Endothelial cell of umbilical vein (primary cell): ENCODE measurements around the gene MPDZ. TPM values are rescaled to one million over a fixed set of nuclear protein-coding genes. Genes with fewer than 3 reads are reported as not detected.

ENCODE experiments used
- BruUV-seq: library from RNA; stranded (reverse); fragments of 400-500 nt; replicated peaks from 2 replicates; lab custom pipeline; 2021; lab: Mats Ljungman, UMichigan
- CTCF ChIA-PET: fragments of 300-600, 350-600 bp; sonication (Branson Sonifier 250); formaldehyde crosslinking; loops from one replicate; lab custom pipeline; 2021; ENCODE audit warnings: antibody characterized with exemption, inconsistent platforms; lab: Charles Lee
- POLR2A ChIA-PET: fragments of 300-600, 350-600 bp; sonication (Branson Sonifier 250); formaldehyde crosslinking; loops from one replicate; lab custom pipeline; 2021; ENCODE audit warnings: antibody characterized with exemption, inconsistent platforms; lab: Charles Lee
- DNase-seq: peaks from one replicate; pipeline ENCODE4 v3.0.0-alpha.2; 2011; ENCODE audit warnings: low read depth, low spot score
- FAIRE-seq: peaks from 2 replicates; lab custom pipeline; 2011; peaks lifted over from hg19 to GRCh38; lab: Jason Lieb, UNC
- H2AFZ ChIP-seq: 2 replicates; pipeline ENCODE4 v1.6.0; 2012; ENCODE audit warnings: low read depth, low read length, control low read depth, inconsistent platforms
- H3K27ac ChIP-seq: 2 replicates; pipeline ENCODE4 v1.5.1; 2011; ENCODE audit warnings: low read depth, mild to moderate bottlenecking, control low read depth, low read length, moderate library complexity; ENCODE audit not compliant: insufficient read depth
- H3K27me3 ChIP-seq, 2 experiments: 2 replicates each; pipeline versions ENCODE4 v1.6.0 to v1.6.1; 2011; ENCODE audit warnings: low read length in 2 of 2, mixed read lengths in 1 of 2; ENCODE audit not compliant: control insufficient read depth in 2 of 2, insufficient read depth in 2 of 2
- H3K36me3 ChIP-seq, 2 experiments: 2 replicates in 1 of 2; 3 replicates in 1 of 2; pipeline ENCODE4 v1.5.1; 2011; ENCODE audit warnings: low read length in 2 of 2, mild to moderate bottlenecking in 1 of 2, moderate library complexity in 1 of 2; ENCODE audit not compliant: control insufficient read depth in 2 of 2, insufficient read depth in 2 of 2; ENCODE audit errors: extremely low read depth in 1 of 2
- H3K4me1 ChIP-seq: 3 replicates; pipeline ENCODE4 v1.5.1; 2011; ENCODE audit warnings: mild to moderate bottlenecking, low read length; ENCODE audit not compliant: control insufficient read depth, insufficient read depth; ENCODE audit errors: extremely low read depth
- H3K4me2 ChIP-seq: 2 replicates; pipeline ENCODE4 v1.6.1; 2011; ENCODE audit warnings: low read length, control low read depth, mixed read lengths; ENCODE audit not compliant: insufficient read depth
- H3K4me3 ChIP-seq, 3 experiments: fragments of 200-600 bp in 1 of 3; sonication (generic), shearing (Covaris generic) in 1 of 3; replicated peaks in 1 of 3; 2 replicates each; pipeline ENCODE4 v1.5.1; 2011 to 2016; ENCODE audit warnings: control low read depth in 3 of 3, low read length in 3 of 3, mild to moderate bottlenecking in 2 of 3, inconsistent platforms in 1 of 3, low read depth in 1 of 3, moderate library complexity in 1 of 3; ENCODE audit not compliant: insufficient read depth in 1 of 3
- H3K79me2 ChIP-seq: 2 replicates; pipeline ENCODE4 v1.6.0; 2012; ENCODE audit warnings: low read length, inconsistent platforms; ENCODE audit not compliant: control insufficient read depth, insufficient read depth
- H3K9ac ChIP-seq: replicated peaks from 2 replicates; pipeline ENCODE3; 2011; ENCODE audit warnings: low read length, control low read depth; ENCODE audit not compliant: insufficient read depth; ENCODE audit errors: extremely low read depth
- H3K9me1 ChIP-seq: replicated peaks from 3 replicates; pipeline ENCODE4 v1.6.0; 2011; ENCODE audit warnings: mild to moderate bottlenecking, low read length; ENCODE audit not compliant: control insufficient read depth, insufficient read depth; ENCODE audit errors: extremely low read depth
- H3K9me3 ChIP-seq: replicated peaks from 2 replicates; pipeline ENCODE4 v1.5.1; 2012; ENCODE audit warnings: low read length, inconsistent platforms; ENCODE audit not compliant: control insufficient read depth, insufficient read depth
- H4K20me1 ChIP-seq: replicated peaks from 2 replicates; pipeline ENCODE3; 2011; ENCODE audit warnings: mild to moderate bottlenecking, low read length; ENCODE audit not compliant: control insufficient read depth, insufficient read depth; ENCODE audit errors: extremely low read depth
- FOS ChIP-seq: IDR thresholded peaks from 2 replicates; pipeline ENCODE4 v1.6.1; 2011; ENCODE audit warnings: mild to moderate bottlenecking, low read length, moderate library complexity, borderline replicate concordance; ENCODE audit not compliant: insufficient read depth
- GATA2 ChIP-seq: IDR thresholded peaks from 2 replicates; pipeline ENCODE4 v1.7.0; 2011; ENCODE audit warnings: low read depth, mild to moderate bottlenecking, moderate library complexity, mixed read lengths, low read length; ENCODE audit not compliant: insufficient read length, insufficient read depth
- JUN ChIP-seq: IDR thresholded peaks from 2 replicates; pipeline ENCODE4 v1.6.1; 2011; ENCODE audit warnings: borderline replicate concordance, low read depth; ENCODE audit not compliant: insufficient read length, insufficient read depth
- MYC ChIP-seq: IDR thresholded peaks from one replicate; pipeline ENCODE4 v1.6.1; 2011; ENCODE audit warnings: mild to moderate bottlenecking, low read depth, low read length
- POLR2AphosphoS5 ChIP-seq: IDR thresholded peaks from 2 replicates; pipeline ENCODE4 v1.6.1; 2012; ENCODE audit warnings: low read depth, mild to moderate bottlenecking, control low read depth, low read length, moderate library complexity; ENCODE audit not compliant: insufficient read depth
- dilution Hi-C: fragments of 300-500 bp; cut with MboI; formaldehyde crosslinking; loops from one replicate; pipeline ENCODE4 v1.15.0; 2019; ENCODE audit warnings: low sequenced_read_pairs; ENCODE audit not compliant: extremely low pct_ligation_motif_present
- intact Hi-C: fragments of 100-400 bp; cut with micrococcal nuclease; formaldehyde crosslinking; loops from one replicate; pipeline ENCODE4 v1.10.0; 2022
- polyA plus RNA-seq, 4 experiments: library from polyadenylated mRNA; depleted of rRNA in 3 of 4; stranded (reverse) in 3 of 4; unstranded in 1 of 4; fragments of >200 nt; gene quantifications; 2 replicates each; pipeline versions ENCODE4 v1.2.1 to v1.2.3, GENCODE V29; 2011 to 2012; ENCODE audit warnings: missing spikeins in 1 of 4
- total RNA-seq: library from RNA; stranded (reverse); gene quantifications from 2 replicates; pipeline ENCODE4 v1.2.3, GENCODE V29; 2021
- TF ChIP-seq, protein P1 (sequence below): IDR thresholded peaks from 2 replicates; pipeline ENCODE4 v1.6.1; 2011; ENCODE audit not compliant: insufficient read depth, insufficient read length
- TF ChIP-seq, protein P2 (sequence below), 2 donors: IDR thresholded peaks; 1 replicate in 1 of 2; 2 replicates in 1 of 2; pipeline ENCODE4 v1.5.1; 2011; ENCODE audit warnings: low read length in 2 of 2, mild to moderate bottlenecking in 2 of 2, moderate library complexity in 2 of 2, control low read depth in 1 of 2, inconsistent platforms in 1 of 2, low read depth in 1 of 2; ENCODE audit not compliant: insufficient read depth in 1 of 2; ENCODE audit errors: extremely low read depth in 1 of 2

MPDZ gene
- total and polyA plus RNA-seq, 2 donors (not counting 3 experiments of a cell fraction or from before 2014, with no cell fraction given): 22.3 to 54.4 TPM

GRCh38 chr9:13318027-13318426 is 38.5 kb upstream of the MPDZ start:
- no peaks in the 10 kb centered on the region for H3K9me1 ChIP-seq
- CTCF ChIA-PET: no interaction called here
- H3K27ac ChIP-seq: no peak overlapping the region
- H3K27me3 ChIP-seq: no peaks in the 10 kb centered on the region
- no peak overlapping the region for H3K9ac ChIP-seq
- BruUV-seq: no TSS peak
- H4K20me1 ChIP-seq: no peaks in the 10 kb centered on the region
- H2AFZ ChIP-seq: no peak overlapping the region
- dilution Hi-C loops (no loop called here), intact Hi-C loops (no loop called here)
- TF ChIP-seq GATA2: no peak
- TF ChIP-seq, protein P1, sequence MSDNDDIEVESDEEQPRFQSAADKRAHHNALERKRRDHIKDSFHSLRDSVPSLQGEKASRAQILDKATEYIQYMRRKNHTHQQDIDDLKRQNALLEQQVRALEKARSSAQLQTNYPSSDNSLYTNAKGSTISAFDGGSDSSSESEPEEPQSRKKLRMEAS: no peak
- TF ChIP-seq FOS: no peak
- TF ChIP-seq MYC: no peak
- TF ChIP-seq JUN: no peak
- TF ChIP-seq POLR2AphosphoS5: no peak
- TF ChIP-seq, protein P2, sequence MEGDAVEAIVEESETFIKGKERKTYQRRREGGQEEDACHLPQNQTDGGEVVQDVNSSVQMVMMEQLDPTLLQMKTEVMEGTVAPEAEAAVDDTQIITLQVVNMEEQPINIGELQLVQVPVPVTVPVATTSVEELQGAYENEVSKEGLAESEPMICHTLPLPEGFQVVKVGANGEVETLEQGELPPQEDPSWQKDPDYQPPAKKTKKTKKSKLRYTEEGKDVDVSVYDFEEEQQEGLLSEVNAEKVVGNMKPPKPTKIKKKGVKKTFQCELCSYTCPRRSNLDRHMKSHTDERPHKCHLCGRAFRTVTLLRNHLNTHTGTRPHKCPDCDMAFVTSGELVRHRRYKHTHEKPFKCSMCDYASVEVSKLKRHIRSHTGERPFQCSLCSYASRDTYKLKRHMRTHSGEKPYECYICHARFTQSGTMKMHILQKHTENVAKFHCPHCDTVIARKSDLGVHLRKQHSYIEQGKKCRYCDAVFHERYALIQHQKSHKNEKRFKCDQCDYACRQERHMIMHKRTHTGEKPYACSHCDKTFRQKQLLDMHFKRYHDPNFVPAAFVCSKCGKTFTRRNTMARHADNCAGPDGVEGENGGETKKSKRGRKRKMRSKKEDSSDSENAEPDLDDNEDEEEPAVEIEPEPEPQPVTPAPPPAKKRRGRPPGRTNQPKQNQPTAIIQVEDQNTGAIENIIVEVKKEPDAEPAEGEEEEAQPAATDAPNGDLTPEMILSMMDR (IDR thresholded peaks at IDR 0.05; ENCODE audit: extremely low read depth in 1 of 2, insufficient read depth in 1 of 2, low read depth in 1 of 2, low read length in 2 of 2): no peak
- H3K9me3 ChIP-seq: no peaks in the 10 kb centered on the region
- no peak overlapping the region for H3K4me2 ChIP-seq
- POLR2A ChIA-PET: no interaction called here
- no peaks in the 10 kb centered on the region for H3K79me2 ChIP-seq
- H3K4me1 ChIP-seq: no peaks in the 10 kb centered on the region
- DNase-seq: no peak
- FAIRE-seq: no peak
- no peaks in the 10 kb centered on the region for H3K36me3 ChIP-seq
- H3K4me3 ChIP-seq: no peak overlapping the region
